Osteoblast (primary cell): Measurements from ENCODE around the gene KCNK4. TPM values are rescaled to one million over a fixed set of nuclear protein-coding genes. Genes with fewer than 3 reads are reported as not detected.

ENCODE experiments used
- DNase-seq: peaks from one replicate; pipeline ENCODE4 v3.0.0; 2011; ENCODE audit warnings: low spot score, mixed read lengths; ENCODE audit not compliant: insufficient read length; ENCODE audit errors: missing footprints
- H2AFZ ChIP-seq: 2 replicates; pipeline ENCODE4 v1.6.0; 2011; ENCODE audit warnings: mild to moderate bottlenecking, low read length
- H3K27ac ChIP-seq: 2 replicates; pipeline ENCODE4 v1.5.1; 2011; ENCODE audit warnings: mild to moderate bottlenecking, low read depth, low read length, moderate library complexity
- H3K27me3 ChIP-seq: 2 replicates; pipeline ENCODE4 v1.6.0; 2012; ENCODE audit warnings: mild to moderate bottlenecking, control low read depth, inconsistent platforms, low read length, moderate library complexity; ENCODE audit not compliant: insufficient read depth
- H3K36me3 ChIP-seq: 2 replicates; pipeline ENCODE4 v1.5.1; 2011; ENCODE audit warnings: mild to moderate bottlenecking, low read length, control low read depth, moderate library complexity; ENCODE audit not compliant: insufficient read depth
- H3K4me1 ChIP-seq: 2 replicates; pipeline ENCODE4 v1.5.1; 2011; ENCODE audit warnings: mild to moderate bottlenecking, low read length, control low read depth, moderate library complexity; ENCODE audit not compliant: insufficient read depth
- H3K4me2 ChIP-seq: 2 replicates; pipeline ENCODE4 v1.6.0; 2011; ENCODE audit warnings: mild to moderate bottlenecking, low read length; ENCODE audit not compliant: insufficient read depth
- H3K4me3 ChIP-seq: fragments of 200-600 bp; sonication (generic); 3 replicates; pipeline ENCODE4 v1.5.1; 2012; ENCODE audit warnings: mild to moderate bottlenecking, low read length, inconsistent platforms; ENCODE audit not compliant: insufficient read depth
- H3K79me2 ChIP-seq: 2 replicates; pipeline ENCODE4 v1.6.0; 2012; ENCODE audit warnings: mild to moderate bottlenecking, low read length, control low read depth, inconsistent platforms; ENCODE audit not compliant: insufficient read depth
- H3K9me3 ChIP-seq: 2 replicates; pipeline ENCODE4 v1.5.1; 2011; ENCODE audit warnings: low read depth, low read length, control low read depth
- H4K20me1 ChIP-seq: 2 replicates; pipeline ENCODE4 v1.6.0; 2012; ENCODE audit warnings: mild to moderate bottlenecking, low read length, control low read depth; ENCODE audit not compliant: insufficient read depth
- CTCF ChIP-seq: IDR thresholded peaks from 2 replicates; pipeline ENCODE4 v1.5.1; 2011; ENCODE audit warnings: mild to moderate bottlenecking, low read depth, low read length, moderate library complexity; ENCODE audit errors: extremely low read depth
- total RNA-seq: library from RNA; depleted of rRNA; stranded (reverse); fragments of >200 nt; gene quantifications from 2 replicates; pipeline ENCODE4 v1.2.3, GENCODE V29; 2012

The KCNK4 gene
- total RNA-seq, 1 donor = 0.36 TPM

DNA sequence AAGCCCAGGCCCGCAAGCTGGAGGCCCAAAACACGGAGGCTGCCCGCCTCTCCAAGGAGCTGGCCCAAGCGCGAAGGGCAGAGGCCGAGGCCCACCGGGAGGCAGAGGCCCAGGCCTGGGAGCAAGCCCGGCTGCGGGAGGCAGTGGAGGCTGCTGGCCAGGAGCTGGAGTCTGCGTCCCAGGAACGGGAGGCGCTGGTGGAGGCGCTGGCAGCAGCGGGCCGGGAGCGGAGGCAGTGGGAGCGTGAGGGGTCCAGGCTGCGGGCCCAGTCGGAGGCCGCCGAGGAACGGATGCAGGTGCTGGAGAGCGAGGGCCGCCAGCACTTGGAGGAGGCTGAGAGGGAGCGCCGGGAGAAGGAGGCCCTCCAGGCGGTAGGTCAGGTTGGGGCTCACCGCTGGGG lies 53.7 kb downstream of the KCNK4 start:
- Histone ChIP-seq H3K36me3 (no peaks in the 10 kb centered on the region), H3K79me2 (no peaks in the 10 kb centered on the region), H2AFZ (no peak overlapping the region), H3K4me3 (no peak overlapping the region), H3K27me3 (no peaks in the 10 kb centered on the region), H4K20me1 (no peaks in the 10 kb centered on the region), H3K9me3 (no peaks in the 10 kb centered on the region), H3K4me1 (peaks cover 3% of the 10 kb centered on the region), H3K27ac (no peak overlapping the region), H3K4me2 (no peak overlapping the region)
- no peak for TF ChIP-seq CTCF
- no peak for DNase-seq

- DNase-seq = no peak
- H4K20me1 ChIP-seq = no peaks in the 10 kb centered on the region
- no peaks in the 10 kb centered on the region for H3K79me2 ChIP-seq
- H3K4me2 ChIP-seq = no peak overlapping the region
- H3K36me3 ChIP-seq = no peaks in the 10 kb centered on the region
- no peaks in the 10 kb centered on the region for H3K27me3 ChIP-seq
- no peak overlapping the region for H3K27ac ChIP-seq
- H3K4me1 ChIP-seq = no peaks in the 10 kb centered on the region
- no peaks in the 10 kb centered on the region for H3K9me3 ChIP-seq
- TF ChIP-seq CTCF = no peak
- H2AFZ ChIP-seq = no peak overlapping the region
- H3K4me3 ChIP-seq = no peak overlapping the region
These were observed 56.2 kb downstream of the KCNK4 start for GRCh38 chr11:64347193-64347867.

DNA sequence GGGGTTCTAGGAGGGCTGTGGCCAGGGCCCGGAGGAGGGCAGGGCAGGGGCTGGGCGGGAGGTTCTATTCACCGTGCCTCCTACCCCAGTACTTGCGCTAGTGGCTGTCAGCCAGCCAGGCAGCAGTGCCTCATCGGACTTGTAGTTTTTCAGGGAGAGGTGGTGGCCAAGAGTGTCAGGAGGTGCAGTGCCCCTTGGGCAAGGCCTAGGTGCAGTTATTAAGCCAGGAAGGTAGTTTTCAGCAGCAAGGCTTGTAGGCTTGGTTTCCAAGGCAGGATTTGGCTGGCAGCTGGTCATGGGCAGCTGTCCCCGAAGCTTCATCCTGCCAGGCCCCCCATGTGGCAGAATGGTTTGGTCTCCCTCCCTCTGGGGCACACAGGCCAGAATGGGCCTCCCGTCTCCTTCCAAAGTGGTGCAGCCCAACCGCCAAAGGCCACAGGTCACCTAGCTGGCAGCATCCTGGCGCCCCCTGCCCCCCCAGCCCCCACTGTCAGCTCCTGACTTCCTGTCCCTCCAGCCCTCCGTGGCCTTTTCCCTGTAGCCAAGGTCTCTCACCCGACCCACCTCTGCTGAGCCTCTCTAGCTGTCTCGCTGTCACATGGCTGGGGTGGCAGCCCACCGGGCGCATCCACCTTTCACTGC lies 57.4 kb downstream of the KCNK4 start:
- peak; percentile 77 for DNase-seq
- no peak overlapping the region for H3K4me3 ChIP-seq
- H3K36me3 ChIP-seq = no peaks in the 10 kb centered on the region
- H3K4me2 ChIP-seq = no peak overlapping the region
- H3K9me3 ChIP-seq = no peaks in the 10 kb centered on the region
- no peaks in the 10 kb centered on the region for H3K27me3 ChIP-seq
- no peak for TF ChIP-seq CTCF
- no peaks in the 10 kb centered on the region for H3K79me2 ChIP-seq
- no peak overlapping the region for H2AFZ ChIP-seq
- H3K4me1 ChIP-seq = no peaks in the 10 kb centered on the region
- no peak overlapping the region for H3K27ac ChIP-seq
- H4K20me1 ChIP-seq = no peaks in the 10 kb centered on the region

DNA sequence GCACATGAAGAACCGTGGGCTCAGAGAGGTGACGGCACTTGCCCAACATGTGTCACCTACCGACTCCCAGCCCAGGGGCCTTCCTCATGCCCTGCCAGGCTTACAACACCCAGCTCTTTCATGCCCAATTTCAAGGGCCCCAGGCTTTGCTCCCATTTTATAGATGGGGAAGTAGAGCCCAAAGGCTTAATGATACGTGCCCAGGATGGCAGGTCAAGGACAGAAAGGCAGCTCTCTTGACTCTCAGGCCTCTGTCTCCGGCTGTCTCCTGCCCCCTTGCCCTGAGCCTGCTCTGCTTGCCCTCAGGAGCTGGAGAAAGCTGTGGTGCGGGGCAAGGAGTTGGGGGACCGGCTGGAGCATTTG lies 57.9 kb downstream of the KCNK4 start:
- no peak for DNase-seq
- no peak for TF ChIP-seq CTCF
- H3K27ac ChIP-seq = no peak overlapping the region
- no peaks in the 10 kb centered on the region for H4K20me1 ChIP-seq
- H3K4me1 ChIP-seq = no peaks in the 10 kb centered on the region
- H3K79me2 ChIP-seq = no peaks in the 10 kb centered on the region
- no peaks in the 10 kb centered on the region for H3K36me3 ChIP-seq
- no peak overlapping the region for H3K4me3 ChIP-seq
- no peak overlapping the region for H3K4me2 ChIP-seq
- no peaks in the 10 kb centered on the region for H3K9me3 ChIP-seq
- no peak overlapping the region for H2AFZ ChIP-seq
- H3K27me3 ChIP-seq = no peaks in the 10 kb centered on the region
